ENCODE results near the gene ANGEL2. TPM values are rescaled to one million over a fixed set of nuclear protein-coding genes. Genes with fewer than 3 reads are reported as not detected.

ANGEL2 gene
- total and polyA plus RNA-seq, 2 experiments from 2014 or later = 15.2 to 49.6 TPM

- TF ChIP-seq CTCF (conservative IDR thresholded peaks at IDR 0.05; ENCODE audit: low read depth in 2 of 2) (peak; percentile 67 to 69), EZH2phosphoT487 (IDR thresholded peaks at IDR 0.05; ENCODE audit: unreplicated experiment) (no peak), ZNF331 (CRISPR knock-in tag; IDR thresholded peaks at IDR 0.05; ENCODE audit: low read depth) (no peak)
These were observed 47.9 kb downstream of the ANGEL2 start (continued) for GRCh38 chr1:212967801-212968200.

GRCh38 chr1:212966616-212967015 lies 49.1 kb downstream of the ANGEL2 start:
- no peaks in the 10 kb centered on the region; the same call in 2 of the 3 replicates for H3K9me3 Mint-ChIP-seq
- no peak overlapping the region for H3K4me3 Mint-ChIP-seq
- peaks cover 37% of the 10 kb centered on the region for H3K27me3 Mint-ChIP-seq (ENCODE audit: insufficient read depth, low read depth, poor library complexity)
- H3K27ac ChIP-seq (ENCODE audit: low read depth) = peak overlapping the region; percentile 85
- peaks cover 49% of the 10 kb centered on the region for H4K20me1 ChIP-seq (replicated peaks; ENCODE audit: insufficient read depth)
- no peak overlapping the region; the same call in 1 of the 2 replicates for H3K27ac Mint-ChIP-seq
- no peak overlapping the region for H2AFZ ChIP-seq
- peaks cover 88% of the 10 kb centered on the region for H3F3A ChIP-seq (replicated peaks; ENCODE audit: low read depth)
- no peaks in the 10 kb centered on the region for H3K27me3 ChIP-seq (ENCODE audit: insufficient read depth)
- no peak overlapping the region for H3K4me2 ChIP-seq
- H3K4me3 ChIP-seq = no peak overlapping the region
- H3K79me2 ChIP-seq (replicated peaks; ENCODE audit: insufficient read depth) = 0 out of 2 replicates have a peak, but pooled peaks cover 8% of the 10 kb centered on the region
- H3K4me1 Mint-ChIP-seq = peaks cover 75% of the 10 kb centered on the region
- no peaks in the 10 kb centered on the region for H3K9me2 ChIP-seq (ENCODE audit: insufficient read depth)
- peaks cover 100% of the 10 kb centered on the region for H3K36me3 Mint-ChIP-seq (ENCODE audit: low read depth)
- ATAC-seq (no peak), DNase-seq (ENCODE audit: low spot score) (no peak)
- peaks cover 53% of the 10 kb centered on the region for H3K4me1 ChIP-seq (ENCODE audit: insufficient read depth)
- peaks cover 95% of the 10 kb centered on the region for H3K36me3 ChIP-seq (ENCODE audit: insufficient read depth)
- TF ChIP-seq JUNB (IDR thresholded peaks at IDR 0.05; ENCODE audit: unreplicated experiment) = no peak
- TF ChIP-seq ETS1 (IDR thresholded peaks at IDR 0.05) = no peak
- TF ChIP-seq ZNF114 (CRISPR knock-in tag; IDR thresholded peaks at IDR 0.05) = no peak
- no peak for TF ChIP-seq ZNF331 (CRISPR knock-in tag; IDR thresholded peaks at IDR 0.05; ENCODE audit: low read depth)
- no peak for TF ChIP-seq CTCF (conservative IDR thresholded peaks at IDR 0.05; ENCODE audit: low read depth in 2 of 2)
- no peak for TF ChIP-seq STAT1 (IDR thresholded peaks at IDR 0.05; ENCODE audit: unreplicated experiment)
- no peak for TF ChIP-seq ZNF462 (CRISPR knock-in tag; IDR thresholded peaks at IDR 0.05)
- no peak for TF ChIP-seq EZH2phosphoT487 (IDR thresholded peaks at IDR 0.05; ENCODE audit: unreplicated experiment)
- no peak for TF ChIP-seq CREB1 (CRISPR knock-in tag; IDR thresholded peaks at IDR 0.05; ENCODE audit: low read depth)
